ENCODE results near the gene GPS1. TPM values are rescaled to one million over a fixed set of nuclear protein-coding genes. Genes with fewer than 3 reads are reported as not detected.

The GPS1 gene
- total and polyA plus RNA-seq, 2 donors (not counting 1 experiment from before 2014, with no cell fraction given) = 80.5 to 124 TPM

- Histone ChIP-seq H3K27me3 (replicated peaks in 1 of 4; ENCODE audit: control extremely low read depth in 1 of 4, control insufficient read depth in 3 of 4, insufficient read depth in 4 of 4, low read length in 3 of 4) (no peaks in the 10 kb centered on the region), H3K36me3 (replicated peaks in 1 of 2; ENCODE audit: control extremely low read depth in 1 of 2, control insufficient read depth in 1 of 2, extremely low read depth in 1 of 2, insufficient read depth in 2 of 2, low read length in 1 of 2) (peaks cover 0 to 46% of the 10 kb centered on the region in 2 experiments), H3K27ac (ENCODE audit: low read length in 2 of 2) (no peak overlapping the region), H3K9ac (ENCODE audit: low read length) (no peak overlapping the region), H3K9me3 (ENCODE audit: control extremely low read depth in 1 of 3, control insufficient read depth in 2 of 3, insufficient read depth in 1 of 3, low read length in 2 of 3) (no peaks in the 10 kb centered on the region), H3K4me3 (ENCODE audit: control extremely low read depth in 1 of 5, extremely low read depth in 1 of 5, insufficient read depth in 1 of 5, low read depth in 2 of 5, low read length in 4 of 5) (no peak overlapping the region), H3K4me1 (ENCODE audit: control insufficient read depth in 2 of 2, insufficient read depth in 2 of 2, low read length in 2 of 2) (no peaks in the 10 kb centered on the region), H2AFZ (ENCODE audit: insufficient read depth, low read depth, low read length, poor library complexity, severe bottlenecking) (no peak overlapping the region), H3K79me2 (ENCODE audit: control insufficient read depth, insufficient read depth, low read length) (no peaks in the 10 kb centered on the region), H3K4me2 (replicated peaks; ENCODE audit: low read depth, low read length, poor library complexity, severe bottlenecking) (no peak overlapping the region), H4K20me1 (ENCODE audit: control insufficient read depth, insufficient read depth, low read length, poor library complexity, severe bottlenecking) (no peaks in the 10 kb centered on the region)
- TF ChIP-seq EZH2 (IDR thresholded peaks at IDR 0.05; ENCODE audit: borderline replicate concordance, insufficient read depth, low read depth, low read length, poor library complexity, severe bottlenecking) (no peak), CTCF (IDR thresholded peaks at IDR 0.05) (no peak)
- WGBS (ENCODE audit: insufficient coverage) = 95% methylated on average over 16 of the region's 20 CpGs
- CTCF ChIA-PET = no interaction called here
- intact Hi-C loops (cut with micrococcal nuclease) = no loop called here
- no peak for ATAC-seq (ENCODE audit: low read depth)
- H3K27me3 Mint-ChIP-seq = no peaks in the 10 kb centered on the region
- DNase-seq = no peak
- H3K4me1 Mint-ChIP-seq = no peaks in the 10 kb centered on the region
- no peaks in the 10 kb centered on the region for H3K9me3 Mint-ChIP-seq (ENCODE audit: insufficient read depth)
- H3K4me3 Mint-ChIP-seq = no peak overlapping the region
- H3K27ac Mint-ChIP-seq = no peak overlapping the region
- POLR2A ChIA-PET = interaction anchor here (0.5 kb wide), 1 partner anchor 10 kb away, joined by 9 read pairs; no protein-coding TSS in a partner anchor
Measured at GRCh38 chr17:82081546-82081945, 29.8 kb downstream of the GPS1 start.

- no peaks in the 10 kb centered on the region for H3K9me3 ChIP-seq (ENCODE audit: control extremely low read depth in 1 of 3, control insufficient read depth in 2 of 3, insufficient read depth in 1 of 3, low read length in 2 of 3)
- H4K20me1 ChIP-seq (ENCODE audit: control insufficient read depth, insufficient read depth, low read length, poor library complexity, severe bottlenecking) = no peaks in the 10 kb centered on the region
- intact Hi-C loops (cut with micrococcal nuclease) = no loop called here
- no peak overlapping the region for H3K27ac ChIP-seq (ENCODE audit: low read length in 2 of 2)
- no peak overlapping the region for H2AFZ ChIP-seq (ENCODE audit: insufficient read depth, low read depth, low read length, poor library complexity, severe bottlenecking)
- H3K4me3 Mint-ChIP-seq = no peak overlapping the region
- no peak overlapping the region for H3K4me2 ChIP-seq (replicated peaks; ENCODE audit: low read depth, low read length, poor library complexity, severe bottlenecking)
- ChIA-PET POLR2A (no interaction called here), CTCF (no interaction called here)
- ATAC-seq (ENCODE audit: low read depth) = no peak
- no peaks in the 10 kb centered on the region for H3K27me3 ChIP-seq (replicated peaks in 1 of 4; ENCODE audit: control extremely low read depth in 1 of 4, control insufficient read depth in 3 of 4, insufficient read depth in 4 of 4, low read length in 3 of 4)
- no peak overlapping the region for H3K27ac Mint-ChIP-seq
- H3K4me1 Mint-ChIP-seq = no peaks in the 10 kb centered on the region
- no peaks in the 10 kb centered on the region for H3K79me2 ChIP-seq (ENCODE audit: control insufficient read depth, insufficient read depth, low read length)
- 98% methylated on average over 21 of the region's 22 CpGs for WGBS (ENCODE audit: insufficient coverage)
- H3K4me1 ChIP-seq (ENCODE audit: control insufficient read depth in 2 of 2, insufficient read depth in 2 of 2, low read length in 2 of 2) = no peaks in the 10 kb centered on the region
- no peak for DNase-seq
- H3K27me3 Mint-ChIP-seq = no peaks in the 10 kb centered on the region
- H3K36me3 ChIP-seq (replicated peaks in 1 of 2; ENCODE audit: control extremely low read depth in 1 of 2, control insufficient read depth in 1 of 2, extremely low read depth in 1 of 2, insufficient read depth in 2 of 2, low read length in 1 of 2) = peaks cover 0 to 48% of the 10 kb centered on the region in 2 experiments
- no peak overlapping the region for H3K9ac ChIP-seq (ENCODE audit: low read length)
- H3K9me3 Mint-ChIP-seq (ENCODE audit: insufficient read depth) = no peaks in the 10 kb centered on the region
- no peak overlapping the region for H3K4me3 ChIP-seq (ENCODE audit: control extremely low read depth in 1 of 5, extremely low read depth in 1 of 5, insufficient read depth in 1 of 5, low read depth in 2 of 5, low read length in 4 of 5)
- no peak for TF ChIP-seq CTCF (IDR thresholded peaks at IDR 0.05)
- no peak for TF ChIP-seq EZH2 (IDR thresholded peaks at IDR 0.05; ENCODE audit: borderline replicate concordance, insufficient read depth, low read depth, low read length, poor library complexity, severe bottlenecking)
Measured at GRCh38 chr17:82081966-82082365, 30.3 kb downstream of the GPS1 start.
